CD4-positive, alpha-beta T cell treated with Interleukin-17A for 1 hour (primary cell): Measurements from ENCODE around the gene CCL23.
"Not testable (repeated sequence)": the region's sequence is repeated elsewhere in the genome, so short reads cannot be mapped to it uniquely, and the experiment has no call there.

ENCODE experiments used
- DNase-seq: peaks from one replicate; pipeline ENCODE4 v3.0.0-alpha.2; 2020

CCL23 gene

DNA sequence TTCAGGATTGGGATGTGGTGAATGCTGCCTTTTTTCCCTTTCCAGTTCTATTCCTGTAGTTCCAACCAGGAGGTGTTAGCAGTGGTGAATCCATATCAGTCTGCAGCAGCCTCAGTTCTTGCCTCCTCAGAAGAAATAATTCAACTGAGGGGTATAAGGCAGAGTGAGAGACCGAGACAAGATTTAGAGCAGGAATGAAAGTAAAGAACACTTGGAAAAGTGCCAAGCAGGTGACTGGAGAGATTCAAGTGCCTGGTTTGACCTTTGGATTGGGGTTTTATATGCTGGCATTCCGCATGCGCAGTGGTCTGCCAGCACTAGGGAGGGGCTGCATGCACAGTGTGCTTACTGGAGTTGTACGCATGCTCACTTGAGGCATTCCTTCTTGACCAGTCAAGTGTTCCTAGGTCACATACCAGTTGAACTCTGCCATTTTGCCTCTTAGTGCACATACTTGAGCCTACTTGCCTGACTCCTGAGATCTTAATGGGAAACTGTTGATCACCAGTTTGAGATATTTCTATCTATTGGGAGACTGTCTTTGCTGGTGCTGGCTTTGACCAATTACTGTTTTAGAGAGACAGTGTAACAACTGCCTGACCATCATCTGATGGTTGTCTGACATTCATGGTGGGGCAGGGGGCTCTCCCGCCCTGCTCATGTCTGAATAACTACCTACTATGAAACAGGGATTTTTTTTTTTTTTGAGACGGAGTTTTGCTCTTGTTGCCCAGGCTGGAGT, 15.7 kb downstream of the CCL23 start:
- no peak for DNase-seq

- no peak for DNase-seq
Observed at GRCh38 chr17:36001110-36001771, 16.5 kb downstream of the CCL23 start, which contains the start of gene CCL15. TSS of gene CCL15 (minus strand) at chr17:36001553. CDS start at chr17:36001492, 61 bp downstream.

DNA sequence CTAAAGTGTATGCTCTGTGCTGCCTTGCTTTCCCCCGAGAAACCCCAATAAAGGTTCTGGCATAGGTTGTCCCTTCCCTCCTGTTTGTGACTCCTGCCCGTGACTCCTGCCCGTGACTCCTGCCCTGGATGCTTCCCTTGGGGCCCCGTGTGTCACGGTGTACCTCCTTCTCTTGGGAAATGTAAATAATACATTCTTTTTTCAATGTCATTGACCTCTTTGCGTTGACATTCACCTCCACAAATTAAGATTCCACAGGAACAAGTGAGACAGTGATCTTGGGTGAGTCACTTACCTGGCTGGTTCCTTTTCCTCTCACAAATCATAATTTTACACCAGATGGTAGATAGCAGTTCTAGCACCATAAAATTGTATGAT, 17.1 kb downstream of the CCL23 start:
- DNase-seq: no peak

- no peak for DNase-seq
Observed at GRCh38 chr17:35998756-35999155, 19.0 kb downstream of the CCL23 start.

GRCh38 chr17:35998018-35998545, 19.7 kb downstream of the CCL23 start:
- DNase-seq: no peak

DNA sequence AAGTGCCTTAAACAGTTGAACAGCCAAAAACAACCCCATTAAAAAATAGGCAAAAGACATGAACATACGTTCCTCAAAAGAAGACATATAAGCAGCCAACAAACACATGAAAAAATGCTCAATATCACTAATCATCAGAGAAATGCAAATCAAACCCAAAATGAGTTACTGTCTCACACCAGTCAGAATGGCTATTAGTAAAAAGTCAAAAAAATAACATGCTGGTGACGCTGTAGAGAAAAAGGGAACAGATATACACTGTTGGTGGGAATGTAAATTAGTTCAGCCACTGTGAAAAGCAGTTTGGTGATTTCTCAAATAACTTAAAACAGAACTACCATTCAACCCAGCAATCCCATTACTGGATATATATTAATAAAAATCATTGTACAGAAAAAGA, 22.4 kb downstream of the CCL23 start:
- not testable (repeated sequence) for DNase-seq

DNA sequence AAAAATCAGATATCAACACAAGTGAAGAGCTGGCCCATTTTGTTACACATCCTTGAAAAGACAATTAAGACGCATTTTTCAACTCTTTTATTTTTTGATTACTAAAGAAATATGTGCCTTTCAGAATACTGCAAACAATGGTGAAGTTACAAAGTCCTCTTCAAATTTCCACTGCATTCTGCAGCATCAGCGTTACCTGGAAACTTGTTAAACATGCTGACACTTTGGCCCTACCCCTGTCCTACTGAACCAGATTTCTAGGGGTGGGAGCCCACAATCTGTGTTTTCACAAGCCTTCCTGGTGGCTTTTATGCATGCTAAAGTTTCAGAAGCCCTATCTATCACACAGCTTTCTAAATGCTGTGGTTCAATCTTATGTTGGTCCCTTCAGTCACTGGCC, 26.7 kb downstream of the CCL23 start:
- no peak for DNase-seq

DNA sequence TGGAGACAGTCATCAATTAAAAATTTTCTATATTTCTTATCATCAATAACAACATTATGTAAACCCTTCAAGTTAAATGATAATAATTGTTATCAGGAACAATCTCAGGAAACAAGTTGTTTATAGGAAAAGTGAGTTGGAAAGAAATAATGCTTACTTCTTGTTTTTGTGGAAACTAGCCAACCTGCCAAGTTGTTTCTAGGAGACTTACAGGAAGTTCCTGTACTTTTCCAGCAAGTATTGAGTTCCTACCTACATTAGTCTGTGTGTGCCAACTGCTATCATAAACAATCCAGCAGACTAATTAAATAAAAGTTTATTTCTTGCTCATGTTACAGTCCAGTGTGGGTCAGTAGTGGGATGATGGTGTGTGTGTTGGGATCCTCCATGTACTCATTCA, 29.6 kb downstream of the CCL23 start:
- no peak for DNase-seq

DNA sequence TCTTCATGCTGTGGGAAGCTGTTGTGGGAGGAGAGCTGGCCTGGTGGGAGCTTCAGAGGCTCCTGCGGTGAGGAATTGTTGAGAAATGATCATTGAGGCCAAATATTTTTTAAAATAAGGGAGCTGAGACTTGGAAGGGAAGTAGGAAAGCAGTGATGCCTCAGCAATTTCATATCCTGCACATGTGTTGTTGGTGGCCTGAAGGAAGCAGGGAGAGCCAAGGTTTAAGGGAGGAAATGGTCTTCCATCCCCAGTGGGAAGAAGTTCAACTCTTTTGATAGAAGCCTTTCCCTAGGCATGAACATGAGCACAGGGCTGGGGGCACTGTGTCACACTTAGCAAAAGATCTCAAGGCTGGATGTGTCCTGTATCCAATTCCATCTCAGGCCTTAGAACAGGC, 31.1 kb downstream of the CCL23 start, which contains the start of gene CCL14:
Gene CCL14, minus strand, starts transcription at position 87 of the 400 bp plus-strand sequence. Its CDS starts 80 bp downstream, at position 7.
- DNase-seq: no peak

GRCh38 chr17:35984140-35984539, 33.6 kb downstream of the CCL23 start:
- no peak for DNase-seq

DNA sequence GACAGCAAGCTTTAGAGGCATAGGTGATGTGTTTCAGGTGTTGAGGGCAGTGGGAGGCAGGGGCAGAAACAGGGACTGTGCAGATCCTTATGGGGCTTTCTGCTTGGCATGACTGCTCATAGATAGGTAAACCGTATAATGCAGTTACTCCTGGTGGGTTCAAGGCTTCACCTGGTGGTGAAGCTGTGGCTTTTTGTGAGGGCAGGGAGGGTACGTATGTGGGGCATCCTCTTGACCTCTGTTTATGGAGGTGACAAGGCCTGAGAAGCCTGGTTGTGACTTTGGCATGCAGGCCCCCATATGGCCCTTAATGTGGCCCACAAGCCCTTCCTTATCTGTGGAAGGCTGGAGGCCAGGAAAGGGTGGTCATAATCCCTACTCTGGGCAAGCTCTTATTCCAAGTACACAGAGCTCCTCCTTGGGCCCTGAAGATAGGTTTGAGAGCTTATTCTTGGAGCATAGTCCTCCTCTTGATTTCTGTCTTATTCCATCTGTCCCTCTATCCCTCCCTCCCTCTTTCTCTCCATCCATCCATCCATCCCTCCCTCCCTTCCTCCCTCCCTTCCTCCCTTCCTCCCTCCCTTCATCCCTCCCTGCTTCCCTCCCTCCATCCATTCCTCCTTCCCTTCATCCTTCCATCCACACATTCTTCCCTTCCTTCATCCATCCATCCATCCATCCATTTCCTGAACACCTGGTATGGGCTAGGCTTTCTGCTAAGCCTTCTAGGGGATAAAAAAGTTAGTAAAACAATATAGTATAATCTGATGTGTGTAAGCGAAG, 35.2 kb downstream of the CCL23 start:
- no peak for DNase-seq

DNA sequence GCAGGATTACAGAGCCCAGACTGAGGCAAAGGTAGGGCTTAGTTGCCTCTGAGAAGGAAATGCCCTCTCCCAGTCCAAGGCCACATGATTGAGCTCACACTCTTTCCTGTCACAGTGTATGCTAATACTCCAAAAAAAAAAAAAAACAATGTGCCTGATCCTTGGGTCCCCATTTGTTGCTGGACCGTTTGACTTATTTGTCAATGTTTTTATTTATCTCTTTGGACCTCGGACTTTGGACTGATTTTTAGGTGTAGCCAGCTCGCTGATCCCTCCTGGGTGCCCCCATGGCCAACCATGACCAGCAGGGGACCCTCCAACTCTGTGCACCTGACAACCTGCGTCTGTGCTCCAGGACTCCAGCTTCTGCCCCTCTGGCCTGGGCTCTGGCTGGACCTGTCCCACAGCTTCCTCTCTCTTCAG, 35.9 kb downstream of the CCL23 start:
- no peak for DNase-seq

- no peak for DNase-seq
Observed at GRCh38 chr17:35981246-35981645, 36.5 kb downstream of the CCL23 start, which contains the start of gene CCL16. TSS of gene CCL16 (minus strand) at chr17:35981497. CDS start at chr17:35981420, 77 bp downstream.

DNA sequence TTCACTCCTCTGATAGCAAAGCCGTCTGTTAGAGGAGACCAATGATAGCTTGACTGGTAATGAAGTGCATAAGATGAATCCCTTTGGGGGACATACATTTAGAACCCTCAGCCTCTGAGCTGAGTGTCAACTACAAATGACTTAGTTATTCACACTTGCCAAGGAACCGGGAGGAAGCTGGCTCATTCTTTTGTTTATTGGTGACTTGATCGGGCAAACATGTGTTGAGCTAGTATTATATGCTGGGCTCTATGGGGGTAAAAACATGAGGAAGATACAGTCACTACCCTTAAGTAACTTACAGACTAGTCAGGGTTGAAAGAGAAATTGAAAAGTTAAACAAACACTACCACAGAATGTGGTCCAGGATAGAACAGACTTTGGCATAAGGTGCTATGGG, 39.4 kb downstream of the CCL23 start:
- no peak for DNase-seq

DNA sequence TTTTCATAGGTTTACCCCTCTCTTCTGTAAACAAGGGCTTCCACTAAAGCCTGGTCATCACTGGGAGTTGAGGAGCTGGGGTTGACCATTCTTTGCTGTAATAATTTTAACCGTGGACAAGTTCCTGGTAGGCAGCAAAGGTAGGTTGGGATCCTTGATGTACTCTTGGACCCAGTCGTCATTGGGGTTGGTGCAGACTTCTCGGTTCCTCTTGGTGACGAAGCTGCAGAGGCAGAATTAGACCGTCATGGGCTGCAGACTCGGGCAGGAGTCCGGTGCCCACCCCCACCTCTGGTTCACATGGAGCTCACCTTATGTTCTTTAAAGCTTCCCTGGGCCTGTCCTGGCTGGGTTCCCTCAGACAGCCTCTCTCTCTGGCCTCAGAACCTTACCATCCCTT, 40.3 kb downstream of the CCL23 start:
- no peak for DNase-seq

GRCh38 chr17:35973333-35974260, 44.2 kb downstream of the CCL23 start:
- DNase-seq: no peak

GRCh38 chr17:35972945-35973332, 44.8 kb downstream of the CCL23 start:
- no peak for DNase-seq

GRCh38 chr17:35972535-35972934, 45.2 kb downstream of the CCL23 start:
- no peak for DNase-seq

GRCh38 chr17:35972066-35972465, 45.7 kb downstream of the CCL23 start:
- DNase-seq: no peak

DNA sequence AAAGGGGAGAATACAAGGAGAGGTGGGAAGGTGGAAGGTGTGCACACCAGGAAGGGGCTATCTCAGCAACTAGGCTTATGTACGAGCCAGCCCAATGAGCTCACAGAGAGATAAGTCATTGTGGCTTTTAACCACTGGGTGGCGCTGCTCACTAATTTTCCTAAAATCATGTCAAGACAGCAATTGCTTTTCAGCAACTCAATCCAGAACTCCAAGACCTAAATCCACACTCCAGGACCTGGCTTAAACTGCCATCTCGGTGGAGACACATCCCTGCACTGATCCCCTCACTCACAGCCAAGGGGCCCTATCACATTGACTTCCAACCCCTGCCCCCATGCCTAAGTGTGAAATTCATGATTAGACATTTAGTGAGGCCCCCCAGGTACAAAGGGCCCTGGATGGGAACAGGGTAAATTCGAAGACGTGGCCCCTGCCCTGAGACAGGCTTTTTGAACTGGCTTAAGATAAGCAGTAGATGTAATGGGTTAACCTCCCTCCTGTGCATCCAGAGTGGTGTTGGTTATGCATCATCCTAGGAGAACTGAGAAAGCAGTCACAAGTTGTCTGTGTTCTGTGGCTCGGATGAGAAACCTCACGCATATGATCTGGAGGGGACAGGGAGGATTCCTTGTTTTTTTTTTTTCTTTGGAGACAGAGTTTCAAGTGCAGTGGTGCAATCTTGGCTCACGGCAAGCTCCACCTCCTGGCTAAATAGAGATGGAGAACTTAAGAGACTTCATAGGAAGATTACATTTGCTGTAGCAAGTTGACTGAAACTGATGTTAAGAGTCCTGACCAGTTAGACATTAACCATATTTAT, 48.0 kb downstream of the CCL23 start:
- DNase-seq: peak; percentile 80

DNA sequence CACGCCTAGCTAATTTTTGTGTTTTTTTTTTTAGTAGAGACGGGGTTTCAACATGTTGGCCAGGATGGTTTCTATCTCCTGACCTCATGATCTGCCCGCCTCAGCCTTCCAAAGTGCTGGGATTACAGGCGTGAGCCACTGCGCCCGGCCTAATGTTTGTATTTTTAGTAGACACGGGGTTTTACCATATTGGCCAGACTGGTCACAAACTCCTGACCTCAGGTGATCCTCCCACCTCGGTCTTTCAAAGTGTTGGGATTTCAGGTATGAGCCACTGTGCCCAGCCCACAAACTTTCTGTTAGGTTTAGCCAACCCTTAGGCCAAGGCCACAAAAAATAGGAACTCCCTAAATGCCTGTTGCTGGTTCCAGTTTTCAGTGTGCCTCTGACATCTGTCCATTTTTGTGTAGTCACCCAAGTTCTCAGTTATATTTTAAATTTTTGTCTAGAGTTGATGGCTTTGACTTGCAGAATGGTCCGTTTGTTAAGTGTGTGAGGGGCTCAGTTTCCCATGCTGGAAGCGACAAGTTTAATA, 49.2 kb downstream of the CCL23 start:
- no peak for DNase-seq
